ENCODE measurements around the gene PARD3B. TPM values are rescaled to one million over a fixed set of nuclear protein-coding genes. Genes with fewer than 3 reads are reported as not detected.

Gene PARD3B
- total and polyA plus RNA-seq, 8 donors: 1.8 to 42.6 (median 15.1) TPM

DNA sequence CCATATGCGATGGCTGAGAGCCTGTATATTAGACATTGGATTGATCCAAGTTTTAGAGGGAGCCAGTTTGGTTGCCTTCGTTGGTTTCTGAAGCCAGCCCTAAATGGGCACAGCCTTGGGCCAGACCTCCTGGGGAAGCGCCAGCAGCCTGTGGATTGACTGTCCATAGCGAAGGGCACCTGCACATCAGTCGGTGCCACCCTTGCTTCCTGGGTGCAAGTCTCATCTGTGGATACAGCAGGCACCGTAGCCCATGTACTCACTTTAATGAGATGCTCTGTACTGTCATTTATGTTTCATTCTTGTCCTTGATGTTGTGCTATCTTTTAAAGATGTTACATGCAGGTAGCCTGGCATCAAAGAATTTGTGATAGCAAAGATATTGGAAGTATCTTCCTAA lies 600.6 kb downstream of the PARD3B start:
- H3K27me3 ChIP-seq: no peaks in the 10 kb centered on the region
- DNase-seq: no peak
- H3K9me3 ChIP-seq: peaks cover 0 to 4% (median 0%) of the 10 kb centered on the region in 4 donors
- no peaks in the 10 kb centered on the region for H3K36me3 ChIP-seq
- H3K4me1 ChIP-seq: no peaks in the 10 kb centered on the region
- intact Hi-C loops (cut with DNase I; ENCODE audit: low total_unique reads): no loop called here
- TF ChIP-seq, protein P1, sequence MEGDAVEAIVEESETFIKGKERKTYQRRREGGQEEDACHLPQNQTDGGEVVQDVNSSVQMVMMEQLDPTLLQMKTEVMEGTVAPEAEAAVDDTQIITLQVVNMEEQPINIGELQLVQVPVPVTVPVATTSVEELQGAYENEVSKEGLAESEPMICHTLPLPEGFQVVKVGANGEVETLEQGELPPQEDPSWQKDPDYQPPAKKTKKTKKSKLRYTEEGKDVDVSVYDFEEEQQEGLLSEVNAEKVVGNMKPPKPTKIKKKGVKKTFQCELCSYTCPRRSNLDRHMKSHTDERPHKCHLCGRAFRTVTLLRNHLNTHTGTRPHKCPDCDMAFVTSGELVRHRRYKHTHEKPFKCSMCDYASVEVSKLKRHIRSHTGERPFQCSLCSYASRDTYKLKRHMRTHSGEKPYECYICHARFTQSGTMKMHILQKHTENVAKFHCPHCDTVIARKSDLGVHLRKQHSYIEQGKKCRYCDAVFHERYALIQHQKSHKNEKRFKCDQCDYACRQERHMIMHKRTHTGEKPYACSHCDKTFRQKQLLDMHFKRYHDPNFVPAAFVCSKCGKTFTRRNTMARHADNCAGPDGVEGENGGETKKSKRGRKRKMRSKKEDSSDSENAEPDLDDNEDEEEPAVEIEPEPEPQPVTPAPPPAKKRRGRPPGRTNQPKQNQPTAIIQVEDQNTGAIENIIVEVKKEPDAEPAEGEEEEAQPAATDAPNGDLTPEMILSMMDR (IDR thresholded peaks at IDR 0.05): no peak
- TF ChIP-seq EP300 (IDR thresholded peaks at IDR 0.05): no peak
- no peak for TF ChIP-seq POLR2AphosphoS5 (IDR thresholded peaks at IDR 0.05)
- no peak for TF ChIP-seq POLR2A (IDR thresholded peaks at IDR 0.05)
- H3K4me3 ChIP-seq: no peak overlapping the region
- 96 to 97% (median 97%) methylated on average over 6 of the region's 6 CpGs for WGBS, 5 donors
- H3K27ac ChIP-seq: no peak overlapping the region

DNA sequence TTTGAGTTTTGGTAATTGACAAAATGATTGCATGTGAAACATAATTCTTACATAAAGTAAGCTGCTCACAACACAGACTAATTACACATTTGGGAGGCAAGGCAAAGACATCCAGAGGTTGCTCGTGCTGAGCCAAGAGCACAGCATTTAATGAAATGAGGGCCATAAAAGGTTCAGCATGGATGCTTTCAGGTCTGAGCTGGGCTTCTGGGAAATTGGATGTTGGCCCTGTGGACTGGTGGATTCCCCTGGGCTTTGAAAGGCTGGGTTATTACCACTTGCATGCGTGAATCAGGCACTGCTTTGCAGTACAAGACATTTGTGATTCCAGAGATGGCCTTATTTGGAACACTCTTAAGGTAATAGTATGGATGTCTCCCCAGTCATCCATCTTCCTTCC lies 603.5 kb downstream of the PARD3B start:
- whole genome bisulfite sequencing, 5 donors: 77 to 91% (median 87%) methylated on average over 2 of the region's 2 CpGs
- TF ChIP-seq POLR2A (IDR thresholded peaks at IDR 0.05) (no peak), EP300 (IDR thresholded peaks at IDR 0.05) (no peak), POLR2AphosphoS5 (IDR thresholded peaks at IDR 0.05) (no peak)
- TF ChIP-seq, protein P1 (IDR thresholded peaks at IDR 0.05): no peak
- H3K9me3 ChIP-seq: peaks cover 0 to 4% (median 0%) of the 10 kb centered on the region in 4 donors
- H3K27ac ChIP-seq: no peak overlapping the region
- H3K4me3 ChIP-seq: no peak overlapping the region
- DNase-seq: no peak
- intact Hi-C loops (cut with DNase I; ENCODE audit: low total_unique reads): no loop called here
- H3K4me1 ChIP-seq: no peaks in the 10 kb centered on the region
- H3K27me3 ChIP-seq: no peaks in the 10 kb centered on the region
- no peaks in the 10 kb centered on the region for H3K36me3 ChIP-seq

DNA sequence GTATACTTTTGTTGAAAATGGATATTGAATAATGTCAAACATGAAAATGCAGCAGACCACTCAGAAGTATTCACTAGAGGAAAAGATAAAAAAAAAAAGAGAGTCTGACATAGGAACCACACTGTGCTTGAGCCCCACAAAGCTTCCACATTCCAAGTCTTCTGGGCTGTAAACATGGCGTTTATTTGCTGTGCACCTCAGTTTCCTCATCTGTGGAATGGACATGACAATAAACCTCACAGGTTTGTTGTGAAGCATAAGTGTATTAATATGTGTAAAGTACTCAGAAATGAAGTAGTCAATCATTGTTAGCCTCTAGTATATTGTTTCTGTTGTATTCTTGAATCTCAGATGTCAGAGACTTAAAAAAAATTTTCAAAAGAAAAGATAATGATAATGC lies 611.2 kb downstream of the PARD3B start:
- Histone ChIP-seq H3K4me3 (no peak overlapping the region), H3K27ac (no peak overlapping the region), H3K4me1 (peaks cover 0 to 8% (median 0%) of the 10 kb centered on the region in 4 donors), H3K27me3 (no peaks in the 10 kb centered on the region), H3K9me3 (no peaks in the 10 kb centered on the region), H3K36me3 (peaks cover 0 to 10% (median 2%) of the 10 kb centered on the region in 4 donors)
- WGBS, 5 donors: 83 to 95% (median 90%) methylated on average over 1 of the region's 1 CpG
- no peak for DNase-seq
- intact Hi-C loops (cut with DNase I; ENCODE audit: low total_unique reads): no loop called here
- no peak for TF ChIP-seq POLR2A (IDR thresholded peaks at IDR 0.05)
- no peak for TF ChIP-seq POLR2AphosphoS5 (IDR thresholded peaks at IDR 0.05)
- TF ChIP-seq, protein P1 (IDR thresholded peaks at IDR 0.05): no peak
- no peak for TF ChIP-seq EP300 (IDR thresholded peaks at IDR 0.05)

DNA sequence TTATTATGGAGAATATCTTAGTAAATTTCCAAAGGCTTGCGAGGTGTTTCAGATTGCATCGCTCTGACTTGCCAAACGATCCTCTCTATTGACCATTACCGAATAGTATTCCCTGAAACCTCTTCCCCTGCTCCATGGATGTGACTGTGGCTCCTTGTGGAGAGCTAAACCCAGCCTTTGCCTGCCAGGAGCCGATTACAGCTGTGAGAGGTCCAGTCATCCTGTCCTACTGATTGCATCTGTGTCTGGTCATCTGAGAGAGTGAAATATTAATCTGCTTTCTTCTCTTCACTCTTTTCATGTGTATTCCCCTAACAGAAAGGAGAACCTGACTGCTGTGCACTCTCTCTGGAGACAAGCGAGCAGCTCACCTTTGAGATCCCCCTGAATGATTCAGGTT lies 613.1 kb downstream of the PARD3B start:
- Histone ChIP-seq H3K4me3 (no peak overlapping the region), H3K9me3 (no peaks in the 10 kb centered on the region), H3K4me1 (peaks cover 0 to 8% (median 0%) of the 10 kb centered on the region in 4 donors), H3K27me3 (no peaks in the 10 kb centered on the region), H3K36me3 (peaks cover 0 to 10% (median 2%) of the 10 kb centered on the region in 4 donors), H3K27ac (no peak overlapping the region)
- TF ChIP-seq POLR2AphosphoS5 (IDR thresholded peaks at IDR 0.05): no peak
- no peak for TF ChIP-seq EP300 (IDR thresholded peaks at IDR 0.05)
- TF ChIP-seq, protein P1 (IDR thresholded peaks at IDR 0.05): no peak
- no peak for TF ChIP-seq POLR2A (IDR thresholded peaks at IDR 0.05)
- no peak for DNase-seq
- WGBS, 5 donors: 84 to 94% (median 91%) methylated on average over 6 of the region's 6 CpGs
- intact Hi-C loops (cut with DNase I; ENCODE audit: low total_unique reads): no loop called here

All from stomach (tissue), 9 donors.